Activated T-cell treated with anti-CD3 and anti-CD28 coated beads, Interleukin-2, amount 50 U/mL, for 72 hours (primary cell): ENCODE measurements around the gene CEACAM7. TPM values are rescaled to one million over a fixed set of nuclear protein-coding genes. Genes with fewer than 3 reads are reported as not detected.
A peak's percentile ranks its signal among the peaks of the same experiment; 100 is the strongest.
"Not testable (repeated sequence)": the region's sequence is repeated elsewhere in the genome, so short reads cannot be mapped to it uniquely, and the experiment has no call there.

ENCODE experiments used
- ATAC-seq, 2 donors: fragments of 150-1000 bp; cut with Tn5 transposase; replicated peaks in 1 of 2; 2 replicates each; pipeline ENCODE4 v1.10.0; 2021; ENCODE audit warnings: moderate library complexity in 2 of 2, mild to moderate bottlenecking in 1 of 2
- DNase-seq, 2 donors: peaks; one replicate each; pipeline ENCODE4 v3.0.0; 2021 to 2022; ENCODE audit warnings: mixed read lengths in 1 of 2
- H3K27ac Mint-ChIP-seq: one replicate; pipeline ENCODE4 v1.8.0; 2022; ENCODE audit warnings: mild to moderate bottlenecking, moderate library complexity, mixed read lengths
- H3K27me3 Mint-ChIP-seq: one replicate; pipeline ENCODE4 v1.8.0; 2022; ENCODE audit warnings: low read depth, mixed read lengths
- H3K36me3 Mint-ChIP-seq, 2 donors: one replicate each; pipeline ENCODE4 v1.8.0; 2022; ENCODE audit warnings: mixed read lengths in 2 of 2, mild to moderate bottlenecking in 1 of 2; ENCODE audit not compliant: insufficient read depth in 2 of 2
- H3K4me1 Mint-ChIP-seq: one replicate; pipeline ENCODE4 v1.8.0; 2022; ENCODE audit warnings: low read depth, mixed read lengths
- H3K4me3 Mint-ChIP-seq, 2 donors: one replicate each; pipeline ENCODE4 v1.8.0; 2022; ENCODE audit warnings: mild to moderate bottlenecking in 2 of 2, mixed read lengths in 2 of 2, moderate library complexity in 2 of 2
- H3K9me3 Mint-ChIP-seq, 2 donors: one replicate each; pipeline ENCODE4 v1.8.0; 2022; ENCODE audit warnings: mixed read lengths in 2 of 2
- total RNA-seq, 2 donors: library from RNA; stranded (reverse); gene quantifications; one replicate each; pipeline ENCODE4 v1.2.3, GENCODE V29; 2022

Gene CEACAM7
- total RNA-seq = not detected

DNA sequence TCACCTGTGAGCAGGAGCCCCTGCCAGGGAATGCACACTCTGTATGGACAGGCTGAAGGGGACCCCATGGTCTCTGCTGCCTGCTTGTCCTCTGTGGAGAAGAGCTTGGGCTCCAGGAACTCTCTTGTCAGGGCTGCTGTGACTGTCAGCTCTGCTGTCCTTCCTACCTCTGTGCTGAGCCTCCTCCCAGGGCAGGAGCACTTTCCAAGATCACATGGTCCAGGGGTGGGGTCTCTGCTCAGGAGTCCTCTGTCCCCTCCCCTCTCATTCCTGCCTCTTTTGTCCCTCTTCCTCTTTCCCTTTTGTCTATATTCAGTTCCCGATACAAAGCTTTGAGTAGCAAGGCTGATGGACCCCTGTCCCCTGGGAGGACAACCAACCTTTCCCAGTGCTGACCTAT lies at the start of gene CEACAM7:
CEACAM7 (minus strand) TSS at position 173 of the 400 bp plus-strand sequence; CDS start at position 68, 105 bp downstream.
- DNase-seq (no peak), ATAC-seq (no peak)
- Mint-ChIP-seq H3K9me3 (no peaks in the 10 kb centered on the region), H3K27ac (no peak within 1 kb of the TSS), H3K36me3 (no peaks in the 10 kb centered on the region), H3K4me3 (no peak within 1 kb of the TSS), H3K27me3 (peaks cover 50% of the 10 kb centered on the region), H3K4me1 (no peaks in the 10 kb centered on the region)

DNA sequence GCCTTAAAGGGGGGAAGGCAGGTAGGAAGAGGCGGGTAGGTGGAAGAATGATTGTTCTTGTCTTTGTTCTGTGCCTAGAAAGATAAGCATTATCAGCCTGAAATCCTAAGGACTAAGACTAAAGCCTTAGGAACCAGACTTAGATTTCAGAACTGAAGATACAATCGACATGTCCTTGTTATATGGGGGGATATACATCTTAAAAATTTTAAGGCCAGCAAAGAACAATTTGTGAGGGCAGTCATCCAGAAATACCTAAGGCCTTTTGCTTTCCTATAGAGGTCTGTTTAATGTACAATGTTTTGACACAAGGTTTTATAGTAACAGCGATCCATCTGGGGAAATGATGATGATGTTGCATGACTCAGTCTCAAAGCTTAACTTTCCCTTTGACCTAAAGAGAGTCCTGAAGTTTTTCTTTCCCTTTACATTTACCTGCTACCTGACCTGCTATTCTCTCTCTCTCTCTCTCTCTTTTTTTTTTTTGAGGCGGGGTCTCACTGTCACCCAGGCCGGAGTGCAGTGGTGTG lies 47.1 kb upstream of the CEACAM7 start:
- Mint-ChIP-seq H3K9me3 (no peaks in the 10 kb centered on the region), H3K4me1 (peaks cover 14% of the 10 kb centered on the region), H3K27me3 (peaks cover 68% of the 10 kb centered on the region), H3K36me3 (no peaks in the 10 kb centered on the region), H3K4me3 (no peak overlapping the region), H3K27ac (no peak overlapping the region)
- ATAC-seq = peak in 1 of 2 donors; percentile 43
- no peak for DNase-seq

DNA sequence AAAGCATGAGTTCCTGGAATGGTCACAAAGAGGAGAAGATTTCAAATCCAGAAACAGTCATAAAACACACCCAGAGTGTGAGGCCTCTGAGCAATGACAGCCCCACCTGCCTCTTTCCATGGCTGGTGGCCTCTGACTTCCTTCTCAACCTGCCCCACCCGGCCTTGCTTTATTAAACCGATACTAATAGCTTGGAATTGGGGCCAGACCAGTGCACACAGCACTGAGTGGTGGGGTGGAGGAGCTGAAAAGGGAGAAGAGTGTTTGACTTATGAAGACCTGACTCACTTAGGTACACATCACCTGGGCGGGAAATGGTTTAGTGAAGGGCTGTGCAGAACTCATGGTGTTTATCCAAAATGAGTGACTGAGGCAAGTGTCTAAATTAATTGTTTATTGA lies 46.5 kb upstream of the CEACAM7 start:
- Mint-ChIP-seq H3K9me3 (no peaks in the 10 kb centered on the region), H3K36me3 (no peaks in the 10 kb centered on the region), H3K27ac (no peak overlapping the region), H3K4me3 (no peak overlapping the region), H3K4me1 (peaks cover 9% of the 10 kb centered on the region), H3K27me3 (peaks cover 63% of the 10 kb centered on the region)
- ATAC-seq = no peak
- no peak for DNase-seq

DNA sequence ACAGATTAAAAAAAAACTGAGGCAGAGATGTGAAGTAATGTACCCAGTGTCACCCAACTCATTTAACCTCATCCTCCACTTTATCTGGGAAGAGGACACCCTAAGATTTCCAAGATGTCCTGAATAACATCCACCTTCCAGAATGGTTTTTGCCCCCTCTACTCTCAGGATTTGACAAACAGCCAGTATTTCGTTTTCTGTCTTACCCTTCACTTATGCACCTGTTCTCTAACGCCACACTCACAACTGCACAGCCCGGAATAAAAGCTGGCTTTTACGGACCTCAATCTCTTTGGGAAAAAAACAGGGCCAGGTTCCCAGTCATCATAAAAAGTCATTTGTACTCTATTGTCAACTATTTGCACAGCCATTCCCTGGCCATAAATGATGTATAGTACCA lies 46.1 kb upstream of the CEACAM7 start:
- no peak for DNase-seq
- Mint-ChIP-seq H3K27ac (no peak overlapping the region), H3K4me3 (no peak overlapping the region), H3K4me1 (peaks cover 9% of the 10 kb centered on the region), H3K9me3 (no peaks in the 10 kb centered on the region), H3K27me3 (peaks cover 61% of the 10 kb centered on the region), H3K36me3 (no peaks in the 10 kb centered on the region)
- ATAC-seq = no peak

DNA sequence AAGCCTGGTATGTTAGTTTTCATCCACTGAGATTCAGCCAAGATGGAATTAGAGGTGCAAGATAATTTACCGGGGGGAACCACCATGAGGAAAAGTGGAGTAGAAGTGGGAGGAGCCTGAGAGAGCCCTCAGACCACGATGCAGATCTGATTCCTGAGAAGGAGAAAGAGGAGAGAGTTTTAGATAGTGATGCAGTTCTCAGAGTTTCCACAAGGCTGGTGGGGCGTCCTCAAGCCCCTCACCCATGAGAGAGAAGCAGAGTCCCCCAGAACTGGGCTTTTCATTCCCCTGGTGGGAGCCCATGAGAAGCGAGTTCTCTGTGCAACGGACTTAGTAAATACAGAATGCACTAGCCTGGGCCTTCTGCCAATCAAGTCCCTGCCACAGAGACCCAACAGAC lies 38.4 kb upstream of the CEACAM7 start:
- Mint-ChIP-seq H3K27me3 (peaks cover 49% of the 10 kb centered on the region), H3K36me3 (no peaks in the 10 kb centered on the region), H3K27ac (no peak overlapping the region), H3K4me3 (no peak overlapping the region), H3K9me3 (no peaks in the 10 kb centered on the region), H3K4me1 (no peaks in the 10 kb centered on the region)
- DNase-seq (no peak), ATAC-seq (no peak)

DNA sequence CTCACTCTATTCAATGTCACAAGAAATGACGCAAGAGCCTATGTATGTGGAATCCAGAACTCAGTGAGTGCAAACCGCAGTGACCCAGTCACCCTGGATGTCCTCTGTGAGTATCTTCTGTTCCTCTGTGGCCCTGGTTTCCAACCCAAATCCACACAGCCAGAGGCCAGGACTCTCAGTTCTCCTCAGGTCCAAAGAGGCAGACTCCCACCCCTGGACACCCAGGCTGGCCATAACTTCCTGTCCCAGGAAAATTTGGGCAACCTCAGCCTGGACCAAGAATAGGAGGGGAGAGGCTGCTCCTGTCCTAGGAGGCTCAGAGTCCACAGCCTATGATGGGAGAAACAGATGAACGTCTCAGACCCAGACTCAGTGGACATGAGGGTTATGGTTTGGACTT lies 32.0 kb upstream of the CEACAM7 start:
- DNase-seq = no peak
- H3K9me3 Mint-ChIP-seq = no peaks in the 10 kb centered on the region
- no peak for ATAC-seq
- H3K27me3 Mint-ChIP-seq = peaks cover 46% of the 10 kb centered on the region
- H3K27ac Mint-ChIP-seq = no peak overlapping the region
- H3K36me3 Mint-ChIP-seq = no peaks in the 10 kb centered on the region
- no peaks in the 10 kb centered on the region for H3K4me1 Mint-ChIP-seq
- H3K4me3 Mint-ChIP-seq = no peak overlapping the region

DNA sequence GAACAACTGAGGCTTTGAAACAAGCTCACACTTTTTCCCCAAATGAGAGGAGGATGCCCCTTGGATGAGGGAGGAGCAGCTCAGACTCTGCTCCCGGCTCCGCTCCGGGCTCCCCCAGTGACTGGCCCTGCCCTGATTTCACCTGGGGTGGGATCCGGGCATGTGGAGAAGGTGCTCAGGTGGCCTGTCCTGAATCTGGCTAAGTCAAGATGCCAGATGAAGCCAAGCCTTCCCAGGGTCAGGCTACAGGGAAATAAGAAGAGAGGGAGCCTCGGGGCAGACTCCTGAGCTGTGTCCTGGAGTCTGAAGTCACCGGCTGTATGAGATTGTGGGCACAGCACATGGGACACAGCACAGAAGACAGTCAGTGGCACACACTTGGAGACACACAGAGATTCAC lies 30.7 kb upstream of the CEACAM7 start:
- no peak for ATAC-seq
- DNase-seq = no peak
- Mint-ChIP-seq H3K27me3 (peaks cover 52% of the 10 kb centered on the region), H3K4me3 (no peak overlapping the region), H3K36me3 (no peaks in the 10 kb centered on the region), H3K4me1 (no peaks in the 10 kb centered on the region), H3K27ac (no peak overlapping the region), H3K9me3 (no peaks in the 10 kb centered on the region)

DNA sequence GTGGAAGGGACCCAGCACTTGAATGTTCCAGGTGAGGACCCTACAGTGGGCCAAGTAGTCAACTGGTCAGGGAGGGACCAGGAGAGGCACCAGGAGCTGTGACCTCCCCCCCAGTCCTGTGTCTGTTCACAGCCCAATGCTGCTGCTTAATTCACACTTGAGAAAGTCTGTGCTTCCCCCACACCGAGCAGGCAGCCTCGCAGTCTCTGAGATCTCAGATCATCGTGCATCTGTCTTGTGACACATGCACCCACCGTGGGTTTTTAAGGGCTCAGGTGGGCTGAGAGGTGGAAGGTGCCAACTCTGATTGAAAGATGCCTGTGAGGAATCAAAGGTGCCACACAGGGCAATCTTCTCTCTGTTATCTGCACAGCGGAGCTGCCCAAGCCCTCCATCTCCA lies 26.5 kb upstream of the CEACAM7 start:
- ATAC-seq = no peak
- H3K4me1 Mint-ChIP-seq = no peaks in the 10 kb centered on the region

DNA sequence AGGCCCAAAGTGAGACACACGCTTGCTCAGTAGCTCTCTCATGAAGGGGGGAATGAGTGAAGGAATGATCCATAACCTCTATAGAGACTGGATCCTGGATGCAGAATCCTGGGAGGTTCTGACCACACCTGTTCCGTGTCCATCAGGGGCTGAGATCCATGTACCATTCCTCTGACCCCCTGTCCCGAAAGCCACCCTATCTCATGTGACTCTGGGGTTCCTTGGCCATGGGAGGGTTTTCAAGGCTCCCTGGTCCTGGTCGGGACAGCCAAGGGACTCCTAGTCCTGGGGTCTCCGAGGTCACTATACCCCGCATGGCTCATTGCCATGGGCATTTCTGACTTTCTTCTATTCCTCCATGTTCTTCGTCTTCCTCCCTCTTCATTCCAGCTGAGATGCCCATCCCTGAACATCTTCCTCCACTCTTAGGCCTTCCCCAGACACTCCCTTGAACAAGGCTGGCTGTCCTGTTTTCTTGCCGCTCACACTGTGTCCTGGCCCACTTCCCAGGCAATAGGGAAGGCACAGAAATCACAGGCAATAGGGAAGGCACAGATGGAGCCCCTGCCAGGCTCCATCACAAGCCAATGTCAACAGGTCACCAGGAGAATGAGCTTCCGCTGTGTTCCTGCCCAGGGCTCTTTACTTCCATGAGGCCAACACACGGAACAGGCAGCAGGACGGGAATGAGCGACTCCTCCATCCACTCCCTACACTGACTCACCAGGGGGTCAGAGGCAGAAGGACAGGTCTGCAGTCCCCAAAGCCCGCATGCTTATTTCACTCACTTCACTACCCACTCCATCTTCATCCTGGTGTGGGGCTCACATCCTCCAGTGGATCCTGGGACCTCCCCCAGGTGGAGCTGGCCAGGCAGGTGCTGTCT lies 23.5 kb upstream of the CEACAM7 start:
- ATAC-seq (no peak), DNase-seq (no peak)
- H3K9me3 Mint-ChIP-seq = no peaks in the 10 kb centered on the region
- H3K4me3 Mint-ChIP-seq = no peak overlapping the region
- H3K4me1 Mint-ChIP-seq = peaks cover 6% of the 10 kb centered on the region
- H3K27ac Mint-ChIP-seq = no peak overlapping the region
- H3K36me3 Mint-ChIP-seq = no peaks in the 10 kb centered on the region
- H3K27me3 Mint-ChIP-seq = peaks cover 53% of the 10 kb centered on the region

More for the DNA sequence above, 26.5 kb upstream of the CEACAM7 start:
- Mint-ChIP-seq H3K36me3 (no peaks in the 10 kb centered on the region), H3K4me3 (no peak overlapping the region), H3K9me3 (no peaks in the 10 kb centered on the region), H3K27ac (no peak overlapping the region), H3K27me3 (peaks cover 64% of the 10 kb centered on the region)
- DNase-seq = no peak

DNA sequence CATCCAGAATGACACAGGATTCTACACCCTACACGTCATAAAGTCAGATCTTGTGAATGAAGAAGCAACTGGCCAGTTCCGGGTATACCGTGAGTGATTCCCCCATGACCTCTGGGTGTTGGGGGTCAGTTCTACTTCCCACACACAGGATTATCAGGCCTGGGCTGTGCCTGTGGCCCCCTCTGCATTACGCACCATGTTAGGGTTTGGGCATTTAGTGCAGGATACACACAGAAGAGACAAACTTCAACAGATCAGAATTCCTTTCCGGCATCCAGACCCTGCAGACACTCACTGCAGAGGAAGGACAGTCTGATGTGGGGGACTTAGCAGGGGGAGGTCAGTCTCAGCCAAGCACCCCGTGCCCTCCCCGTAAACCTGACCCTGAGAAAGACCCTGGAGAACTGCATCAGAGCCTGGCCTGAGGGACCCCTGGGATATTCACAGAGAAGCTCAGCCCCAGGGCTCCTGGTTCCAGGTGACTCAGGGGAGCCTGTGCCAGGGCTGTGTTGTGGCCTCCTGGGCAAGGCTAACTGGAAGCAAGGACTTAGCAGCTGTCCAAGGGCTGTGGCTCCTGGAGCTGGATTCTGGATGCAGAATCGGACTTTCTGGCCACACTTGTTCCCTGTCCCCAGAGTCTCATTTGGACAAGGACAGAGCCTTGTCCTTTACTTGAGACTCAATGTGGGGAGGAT lies 22.0 kb upstream of the CEACAM7 start:
- Mint-ChIP-seq H3K27ac (no peak overlapping the region), H3K4me1 (peaks cover 7% of the 10 kb centered on the region), H3K9me3 (no peaks in the 10 kb centered on the region), H3K36me3 (no peaks in the 10 kb centered on the region), H3K4me3 (no peak overlapping the region), H3K27me3 (peaks cover 67% of the 10 kb centered on the region)
- DNase-seq = no peak
- no peak for ATAC-seq

DNA sequence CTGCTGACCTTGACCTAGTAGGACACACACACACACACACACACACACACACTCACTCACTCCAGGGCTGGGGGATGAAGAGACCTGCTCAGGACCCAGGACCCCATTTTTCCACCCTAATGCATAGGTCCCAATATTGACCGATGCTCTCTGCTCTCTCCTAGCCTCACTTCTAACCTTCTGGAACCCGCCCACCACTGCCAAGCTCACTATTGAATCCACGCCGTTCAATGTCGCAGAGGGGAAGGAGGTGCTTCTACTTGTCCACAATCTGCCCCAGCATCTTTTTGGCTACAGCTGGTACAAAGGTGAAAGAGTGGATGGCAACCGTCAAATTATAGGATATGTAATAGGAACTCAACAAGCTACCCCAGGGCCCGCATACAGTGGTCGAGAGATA lies 21.4 kb upstream of the CEACAM7 start:
- ATAC-seq, H3K4me1 Mint-ChIP-seq, H3K9me3 Mint-ChIP-seq, H3K36me3 Mint-ChIP-seq, H3K4me3 Mint-ChIP-seq, H3K27ac Mint-ChIP-seq, DNase-seq: not testable (repeated sequence)
- H3K27me3 Mint-ChIP-seq = peaks cover 70% of the 10 kb centered on the region

DNA sequence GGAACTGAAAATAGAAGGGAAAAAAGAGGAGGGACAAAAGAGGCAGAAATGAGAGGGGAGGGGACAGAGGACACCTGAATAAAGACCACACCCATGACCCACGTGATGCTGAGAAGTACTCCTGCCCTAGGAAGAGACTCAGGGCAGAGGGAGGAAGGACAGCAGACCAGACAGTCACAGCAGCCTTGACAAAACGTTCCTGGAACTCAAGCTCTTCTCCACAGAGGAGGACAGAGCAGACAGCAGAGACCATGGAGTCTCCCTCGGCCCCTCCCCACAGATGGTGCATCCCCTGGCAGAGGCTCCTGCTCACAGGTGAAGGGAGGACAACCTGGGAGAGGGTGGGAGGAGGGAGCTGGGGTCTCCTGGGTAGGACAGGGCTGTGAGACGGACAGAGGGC lies 20.4 kb upstream of the CEACAM7 start, which contains the start of gene CEACAM5:
CEACAM5 (plus strand) TSS at position 146 of the 400 bp plus-strand sequence; CDS start at position 252, 106 bp downstream.
- Mint-ChIP-seq H3K27me3 (peaks cover 62% of the 10 kb centered on the region), H3K9me3 (no peaks in the 10 kb centered on the region), H3K27ac (no peak within 1 kb of the TSS), H3K4me1 (peaks cover 7% of the 10 kb centered on the region), H3K36me3 (no peaks in the 10 kb centered on the region), H3K4me3 (peak within 1 kb of the TSS in 1 of 2 donors; percentile 6)
- ATAC-seq (no peak), DNase-seq (no peak)

DNA sequence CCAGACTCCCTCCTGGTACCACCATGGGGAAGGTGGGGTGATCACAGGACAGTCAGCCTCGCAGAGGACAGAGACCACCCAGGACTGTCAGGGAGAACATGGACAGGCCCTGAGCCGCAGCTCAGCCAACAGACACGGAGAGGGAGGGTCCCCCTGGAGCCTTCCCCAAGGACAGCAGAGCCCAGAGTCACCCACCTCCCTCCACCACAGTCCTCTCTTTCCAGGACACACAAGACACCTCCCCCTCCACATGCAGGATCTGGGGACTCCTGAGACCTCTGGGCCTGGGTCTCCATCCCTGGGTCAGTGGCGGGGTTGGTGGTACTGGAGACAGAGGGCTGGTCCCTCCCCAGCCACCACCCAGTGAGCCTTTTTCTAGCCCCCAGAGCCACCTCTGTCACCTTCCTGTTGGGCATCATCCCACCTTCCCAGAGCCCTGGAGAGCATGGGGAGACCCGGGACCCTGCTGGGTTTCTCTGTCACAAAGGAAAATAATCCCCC lies 19.9 kb upstream of the CEACAM7 start:
- peaks cover 57% of the 10 kb centered on the region for H3K27me3 Mint-ChIP-seq
- H3K27ac Mint-ChIP-seq = no peak overlapping the region
- DNase-seq (no peak), ATAC-seq (no peak)
- H3K4me3 Mint-ChIP-seq = no peak overlapping the region
- H3K9me3 Mint-ChIP-seq = no peaks in the 10 kb centered on the region
- H3K36me3 Mint-ChIP-seq = no peaks in the 10 kb centered on the region
- H3K4me1 Mint-ChIP-seq = peaks cover 7% of the 10 kb centered on the region
